ENCODE measurements around the gene KRTAP5-3. TPM values are rescaled to one million over a fixed set of nuclear protein-coding genes. Genes with fewer than 3 reads are reported as not detected.
A peak's percentile ranks its signal among the peaks of the same experiment; 100 is the strongest.

The KRTAP5-3 gene
- total and polyA plus RNA-seq, 2 donors (not counting 3 experiments of a cell fraction or from before 2014, with no cell fraction given): not detected

DNA sequence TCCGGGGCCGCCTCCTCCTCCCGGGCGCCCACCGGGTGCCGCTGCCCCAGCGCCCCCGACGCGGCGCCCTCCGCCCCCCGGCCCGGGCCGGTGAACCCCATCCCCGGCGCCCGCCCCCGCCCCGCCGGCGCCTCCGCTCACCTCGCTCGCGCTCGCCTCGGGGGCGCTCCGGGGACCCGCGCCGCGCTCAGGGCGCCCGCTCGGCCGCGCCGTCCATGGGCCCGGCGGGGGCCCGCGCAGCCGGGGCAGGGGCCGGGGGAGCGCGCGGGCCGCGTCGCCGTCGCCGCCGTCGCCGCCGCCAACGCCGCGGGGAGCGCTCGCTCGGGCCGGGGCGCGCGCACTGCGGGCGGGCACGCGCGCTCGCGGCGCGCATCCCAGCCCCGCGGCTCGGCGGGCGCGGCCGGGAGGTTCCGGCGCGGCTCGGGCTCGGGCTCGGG lies 36.5 kb downstream of the KRTAP5-3 start:
- FAIRE-seq: no peak
- H3K9me1 ChIP-seq (replicated peaks; ENCODE audit: control insufficient read depth, extremely low read depth, insufficient read depth, low read length): no peaks in the 10 kb centered on the region
- H4K20me1 ChIP-seq (replicated peaks; ENCODE audit: control insufficient read depth, extremely low read depth, insufficient read depth, low read length): no peaks in the 10 kb centered on the region
- ChIA-PET CTCF (interaction anchor here (2.5 kb wide), 1 partner anchor 25 kb away, joined by 14 read pairs; no protein-coding TSS in a partner anchor), POLR2A (no interaction called here)
- no peaks in the 10 kb centered on the region for H3K9me3 ChIP-seq (replicated peaks; ENCODE audit: control insufficient read depth, insufficient read depth, low read length)
- BruUV-seq (replicated peaks): no TSS peak
- TF ChIP-seq FOS (IDR thresholded peaks at IDR 0.05; ENCODE audit: borderline replicate concordance, insufficient read depth, low read length) (no peak), EZH2 (IDR thresholded peaks at IDR 0.05; ENCODE audit: borderline replicate concordance, low read depth, low read length, severe bottlenecking) (no peak), POLR2A (IDR thresholded peaks at IDR 0.05; ENCODE audit: low read depth, low read length) (no peak), POLR2AphosphoS5 (IDR thresholded peaks at IDR 0.05; ENCODE audit: insufficient read depth, low read depth, low read length) (no peak), JUN (IDR thresholded peaks at IDR 0.05; ENCODE audit: borderline replicate concordance, insufficient read depth, insufficient read length, low read depth) (no peak), MYC (IDR thresholded peaks at IDR 0.05; ENCODE audit: low read depth, low read length) (no peak), GATA2 (IDR thresholded peaks at IDR 0.05; ENCODE audit: insufficient read depth, insufficient read length, low read depth, low read length) (no peak)
- TF ChIP-seq, protein P1, sequence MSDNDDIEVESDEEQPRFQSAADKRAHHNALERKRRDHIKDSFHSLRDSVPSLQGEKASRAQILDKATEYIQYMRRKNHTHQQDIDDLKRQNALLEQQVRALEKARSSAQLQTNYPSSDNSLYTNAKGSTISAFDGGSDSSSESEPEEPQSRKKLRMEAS (IDR thresholded peaks at IDR 0.05; ENCODE audit: insufficient read depth, insufficient read length): no peak
- TF ChIP-seq, protein P2, sequence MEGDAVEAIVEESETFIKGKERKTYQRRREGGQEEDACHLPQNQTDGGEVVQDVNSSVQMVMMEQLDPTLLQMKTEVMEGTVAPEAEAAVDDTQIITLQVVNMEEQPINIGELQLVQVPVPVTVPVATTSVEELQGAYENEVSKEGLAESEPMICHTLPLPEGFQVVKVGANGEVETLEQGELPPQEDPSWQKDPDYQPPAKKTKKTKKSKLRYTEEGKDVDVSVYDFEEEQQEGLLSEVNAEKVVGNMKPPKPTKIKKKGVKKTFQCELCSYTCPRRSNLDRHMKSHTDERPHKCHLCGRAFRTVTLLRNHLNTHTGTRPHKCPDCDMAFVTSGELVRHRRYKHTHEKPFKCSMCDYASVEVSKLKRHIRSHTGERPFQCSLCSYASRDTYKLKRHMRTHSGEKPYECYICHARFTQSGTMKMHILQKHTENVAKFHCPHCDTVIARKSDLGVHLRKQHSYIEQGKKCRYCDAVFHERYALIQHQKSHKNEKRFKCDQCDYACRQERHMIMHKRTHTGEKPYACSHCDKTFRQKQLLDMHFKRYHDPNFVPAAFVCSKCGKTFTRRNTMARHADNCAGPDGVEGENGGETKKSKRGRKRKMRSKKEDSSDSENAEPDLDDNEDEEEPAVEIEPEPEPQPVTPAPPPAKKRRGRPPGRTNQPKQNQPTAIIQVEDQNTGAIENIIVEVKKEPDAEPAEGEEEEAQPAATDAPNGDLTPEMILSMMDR (IDR thresholded peaks at IDR 0.05; ENCODE audit: extremely low read depth in 1 of 2, insufficient read depth in 1 of 2, low read depth in 1 of 2, low read length in 2 of 2): no peak
- peaks cover 5% of the 10 kb centered on the region for H3K4me1 ChIP-seq (ENCODE audit: control insufficient read depth, extremely low read depth, insufficient read depth, low read length)
- no peaks in the 10 kb centered on the region for H3K79me2 ChIP-seq (ENCODE audit: control insufficient read depth, insufficient read depth, low read length)
- H2AFZ ChIP-seq (ENCODE audit: low read depth, low read length): no peak overlapping the region
- H3K27me3 ChIP-seq (ENCODE audit: control insufficient read depth in 2 of 2, insufficient read depth in 2 of 2, low read length in 2 of 2): peaks cover 10 to 16% of the 10 kb centered on the region in 2 experiments
- no peak overlapping the region for H3K27ac ChIP-seq (ENCODE audit: insufficient read depth, low read depth, low read length)
- H3K4me3 ChIP-seq (replicated peaks in 1 of 3; ENCODE audit: insufficient read depth in 1 of 3, low read depth in 1 of 3, low read length in 3 of 3): peak overlapping the region in 1 of 3 experiments; percentile 26
- H3K4me2 ChIP-seq (ENCODE audit: insufficient read depth, low read length): no peak overlapping the region
- H3K9ac ChIP-seq (replicated peaks; ENCODE audit: extremely low read depth, insufficient read depth, low read length): peak overlapping the region; percentile 38
- intact Hi-C loops (cut with micrococcal nuclease): loop anchor here (5.0 to 10.0 kb wide), 3 partner anchors 34 to 309 kb away; partner anchors contain the start of gene TOLLIP
- dilution Hi-C loops (cut with MboI; ENCODE audit: extremely low pct_ligation_motif_present, low sequenced_read_pairs): no loop called here
- no peaks in the 10 kb centered on the region for H3K36me3 ChIP-seq (ENCODE audit: control insufficient read depth in 2 of 2, extremely low read depth in 1 of 2, insufficient read depth in 2 of 2, low read length in 2 of 2)
- DNase-seq (ENCODE audit: low read depth, low spot score): no peak
